Urinary bladder (tissue), 4 donors: ENCODE results near the gene SUN5. TPM values are rescaled to one million over a fixed set of nuclear protein-coding genes. Genes with fewer than 3 reads are reported as not detected.

ENCODE experiments used
- DNase-seq: peaks from one replicate; pipeline ENCODE4 v3.0.0-alpha.2; 2015; ENCODE audit errors: extremely low spot score
- H3K27ac ChIP-seq: one replicate; pipeline ENCODE4 v1.5.1; 2013; ENCODE audit warnings: low read depth, mild to moderate bottlenecking, moderate library complexity
- H3K36me3 ChIP-seq: one replicate; pipeline ENCODE4 v1.6.1; 2013; ENCODE audit warnings: mild to moderate bottlenecking, moderate library complexity; ENCODE audit not compliant: insufficient read depth
- H3K4me1 ChIP-seq: one replicate; pipeline ENCODE4 v1.6.1; 2013; ENCODE audit warnings: mild to moderate bottlenecking, moderate library complexity; ENCODE audit not compliant: insufficient read depth
- H3K4me3 ChIP-seq: one replicate; pipeline ENCODE4 v1.5.1; 2013; ENCODE audit warnings: low read depth, low read length
- WGBS: extraction: QIAGEN DNeasy Blood & Tissue Kit; methylation state at CpG from one replicate; pipeline ENCODE4 v1.1.7; 2013; 5-methylcytosine and 5-hydroxymethylcytosine counted together
- polyA plus RNA-seq: library from polyadenylated mRNA; stranded (reverse); fragments of 200-250 nt; gene quantifications from one replicate; pipeline ENCODE4 v1.2.3, GENCODE V29; 2013
- total RNA-seq: library from RNA; depleted of rRNA; stranded (reverse); fragments of >200 nt; gene quantifications from one replicate; pipeline ENCODE4 v1.2.3, GENCODE V29; 2014
- donor health status: healthy with polysubstance abuse.
- donor health status: healthy.

Gene SUN5
- total and polyA plus RNA-seq, 2 donors, result not detected

- H3K36me3 ChIP-seq, result no peaks in the 10 kb centered on the region
- no peaks in the 10 kb centered on the region for H3K4me1 ChIP-seq
- WGBS, result 88% methylated on average over 7 of the region's 7 CpGs
- H3K4me3 ChIP-seq, result no peak overlapping the region
- H3K27ac ChIP-seq, result no peak overlapping the region
- DNase-seq, result no peak
These were observed 2.0 kb downstream of the SUN5 start for GRCh38 chr20:33002087-33002808.

GRCh38 chr20:33000802-33001466 lies 3.3 kb downstream of the SUN5 start:
- Histone ChIP-seq H3K4me3 (no peak overlapping the region), H3K27ac (no peak overlapping the region), H3K36me3 (no peaks in the 10 kb centered on the region), H3K4me1 (no peaks in the 10 kb centered on the region)
- WGBS, result 67% methylated on average over 9 of the region's 9 CpGs
- DNase-seq, result no peak

- WGBS, result 62% methylated on average over 9 of the region's 9 CpGs
- Histone ChIP-seq H3K4me1 (no peaks in the 10 kb centered on the region), H3K4me3 (no peak overlapping the region), H3K27ac (no peak overlapping the region), H3K36me3 (no peaks in the 10 kb centered on the region)
- DNase-seq, result no peak
These were observed 4.5 kb downstream of the SUN5 start for GRCh38 chr20:32999603-33000250.

GRCh38 chr20:32997431-32997830 lies 6.8 kb downstream of the SUN5 start:
- WGBS, result 71% methylated on average over 2 of the region's 2 CpGs
- no peak overlapping the region for H3K27ac ChIP-seq
- no peak for DNase-seq
- no peak overlapping the region for H3K4me3 ChIP-seq
- no peaks in the 10 kb centered on the region for H3K4me1 ChIP-seq
- H3K36me3 ChIP-seq, result no peaks in the 10 kb centered on the region

GRCh38 chr20:32995802-32996201 lies 8.4 kb downstream of the SUN5 start:
- no peak for DNase-seq
- Histone ChIP-seq H3K36me3 (no peaks in the 10 kb centered on the region), H3K27ac (no peak overlapping the region), H3K4me3 (no peak overlapping the region), H3K4me1 (no peaks in the 10 kb centered on the region)

GRCh38 chr20:32993496-32994050 lies 10.7 kb downstream of the SUN5 start:
- 80% methylated on average over 8 of the region's 8 CpGs for WGBS
- H3K36me3 ChIP-seq, result no peaks in the 10 kb centered on the region
- H3K4me3 ChIP-seq, result no peak overlapping the region
- no peak overlapping the region for H3K27ac ChIP-seq
- H3K4me1 ChIP-seq, result no peaks in the 10 kb centered on the region
- DNase-seq, result no peak

GRCh38 chr20:32991792-32992641 lies 12.2 kb downstream of the SUN5 start:
- no peak overlapping the region for H3K4me3 ChIP-seq
- DNase-seq, result no peak
- H3K4me1 ChIP-seq, result no peaks in the 10 kb centered on the region
- WGBS, result 85% methylated on average over 8 of the region's 8 CpGs
- H3K27ac ChIP-seq, result no peak overlapping the region
- no peaks in the 10 kb centered on the region for H3K36me3 ChIP-seq

GRCh38 chr20:32991383-32991782 lies 12.8 kb downstream of the SUN5 start:
- no peak for DNase-seq
- H3K36me3 ChIP-seq, result no peaks in the 10 kb centered on the region
- 63% methylated on average over 3 of the region's 3 CpGs for WGBS
- no peak overlapping the region for H3K4me3 ChIP-seq
- no peak overlapping the region for H3K27ac ChIP-seq
- H3K4me1 ChIP-seq, result no peaks in the 10 kb centered on the region

- no peak overlapping the region for H3K4me3 ChIP-seq
- no peak for DNase-seq
These were observed 13.8 kb downstream of the SUN5 start for GRCh38 chr20:32990426-32990825.

GRCh38 chr20:32989507-32990283 lies 14.5 kb downstream of the SUN5 start:
- Histone ChIP-seq H3K4me3 (no peak overlapping the region), H3K36me3 (no peaks in the 10 kb centered on the region), H3K27ac (no peak overlapping the region), H3K4me1 (no peaks in the 10 kb centered on the region)
- WGBS, result 88% methylated on average over 14 of the region's 14 CpGs
- DNase-seq, result no peak

More at GRCh38 chr20:32990426-32990825, 13.8 kb downstream of the SUN5 start:
- H3K4me1 ChIP-seq, result no peaks in the 10 kb centered on the region
- no peak overlapping the region for H3K27ac ChIP-seq
- 72% methylated on average over 3 of the region's 3 CpGs for WGBS
- H3K36me3 ChIP-seq, result no peaks in the 10 kb centered on the region

- H3K36me3 ChIP-seq, result no peaks in the 10 kb centered on the region
- 80% methylated on average over 16 of the region's 16 CpGs for WGBS
These were observed 16.2 kb downstream of the SUN5 start for GRCh38 chr20:32988008-32988407.

GRCh38 chr20:32987044-32987825 lies 17.0 kb downstream of the SUN5 start:
- WGBS, result 84% methylated on average over 11 of the region's 11 CpGs

More at GRCh38 chr20:32988008-32988407, 16.2 kb downstream of the SUN5 start:
- Histone ChIP-seq H3K27ac (no peak overlapping the region), H3K4me3 (no peak overlapping the region), H3K4me1 (no peaks in the 10 kb centered on the region)
- no peak for DNase-seq

More at GRCh38 chr20:32987044-32987825, 17.0 kb downstream of the SUN5 start:
- Histone ChIP-seq H3K27ac (no peak overlapping the region), H3K4me3 (no peak overlapping the region), H3K36me3 (no peaks in the 10 kb centered on the region), H3K4me1 (no peaks in the 10 kb centered on the region)
- no peak for DNase-seq
